Neutrophil (primary cell): ENCODE results near the gene SLC29A1.

Source experiments
- H3K27ac ChIP-seq: fragments of 200-600 bp; sonication (generic); 2 replicates; pipeline ENCODE4 v1.5.1; 2016; ENCODE audit warnings: mild to moderate bottlenecking, moderate library complexity
- H3K27me3 ChIP-seq: fragments of 200-600 bp; sonication (generic); 2 replicates; pipeline ENCODE4 v1.6.0; 2016; ENCODE audit warnings: mild to moderate bottlenecking
- H3K36me3 ChIP-seq: fragments of 200-600 bp; sonication (generic); 2 replicates; pipeline ENCODE4 v1.5.1; 2017
- H3K4me1 ChIP-seq, 2 experiments: fragments of 200-600 bp in 1 of 2; sonication (generic) in 1 of 2; 1 replicate in 1 of 2; 2 replicates in 1 of 2; pipeline versions ENCODE4 v1.5.1 to v1.6.1; 2013 to 2016; ENCODE audit warnings: low read depth in 1 of 2, low read length in 1 of 2, mild to moderate bottlenecking in 1 of 2, moderate library complexity in 1 of 2; ENCODE audit not compliant: control insufficient read depth in 1 of 2, insufficient read depth in 1 of 2
- H3K4me3 ChIP-seq, 2 experiments: fragments of 200-600 bp in 1 of 2; sonication (generic) in 1 of 2; 1 replicate in 1 of 2; 2 replicates in 1 of 2; pipeline ENCODE4 v1.5.1; 2013 to 2016; ENCODE audit warnings: low read depth in 1 of 2, low read length in 1 of 2, mild to moderate bottlenecking in 1 of 2, moderate library complexity in 1 of 2
- H3K9me3 ChIP-seq: fragments of 200-600 bp; sonication (generic); 2 replicates; pipeline ENCODE4 v1.5.1; 2016
- CTCF ChIP-seq: fragments of 200-600 bp; sonication (generic); IDR thresholded peaks from 2 replicates; pipeline ENCODE4 v1.5.1; 2016; ENCODE audit warnings: antibody characterized with exemption

The SLC29A1 gene

GRCh38 chr6:44223319-44224028 is at the start of gene SLC29A1:
Gene SLC29A1 (plus strand): TSS chr6:44223595. CDS start chr6:44227314, 3,719 bp downstream.
- TF ChIP-seq CTCF = peak; percentile 27
- Histone ChIP-seq H3K9me3 (no peaks in the 10 kb centered on the region), H3K36me3 (no peaks in the 10 kb centered on the region), H3K27me3 (peaks cover 12% of the 10 kb centered on the region), H3K4me1 (peaks cover 56 to 64% of the 10 kb centered on the region in 2 experiments), H3K27ac (peak within 1 kb of the TSS; percentile 31), H3K4me3 (peak within 1 kb of the TSS; percentile 34 to 66)

GRCh38 chr6:44176130-44176761 is 47.1 kb upstream of the SLC29A1 start:
- peaks cover 11% of the 10 kb centered on the region for H3K27me3 ChIP-seq
- no peak overlapping the region for H3K27ac ChIP-seq
- H3K4me3 ChIP-seq = no peak overlapping the region
- peaks cover 5 to 9% of the 10 kb centered on the region in 2 experiments for H3K4me1 ChIP-seq
- no peak for TF ChIP-seq CTCF
- no peaks in the 10 kb centered on the region for H3K9me3 ChIP-seq
- H3K36me3 ChIP-seq = no peaks in the 10 kb centered on the region

GRCh38 chr6:44176762-44177509 is 46.5 kb upstream of the SLC29A1 start:
- Histone ChIP-seq H3K4me3 (no peak overlapping the region), H3K4me1 (peaks cover 5 to 9% of the 10 kb centered on the region in 2 experiments), H3K9me3 (no peaks in the 10 kb centered on the region), H3K27me3 (peaks cover 11% of the 10 kb centered on the region), H3K36me3 (no peaks in the 10 kb centered on the region), H3K27ac (no peak overlapping the region)
- no peak for TF ChIP-seq CTCF

- H3K27me3 ChIP-seq = peaks cover 11% of the 10 kb centered on the region
- TF ChIP-seq CTCF = no peak
- H3K27ac ChIP-seq = no peak overlapping the region
- H3K4me3 ChIP-seq = no peak overlapping the region
- no peaks in the 10 kb centered on the region for H3K36me3 ChIP-seq
- H3K9me3 ChIP-seq = no peaks in the 10 kb centered on the region
- H3K4me1 ChIP-seq = peaks cover 5 to 7% of the 10 kb centered on the region in 2 experiments
These were observed 45.5 kb upstream of the SLC29A1 start for GRCh38 chr6:44177691-44178423.

GRCh38 chr6:44178424-44179071 is 44.8 kb upstream of the SLC29A1 start:
- Histone ChIP-seq H3K4me3 (no peak overlapping the region), H3K36me3 (no peaks in the 10 kb centered on the region), H3K27me3 (peaks cover 11% of the 10 kb centered on the region), H3K9me3 (no peaks in the 10 kb centered on the region), H3K27ac (no peak overlapping the region), H3K4me1 (peaks cover 5 to 6% of the 10 kb centered on the region in 2 experiments)
- no peak for TF ChIP-seq CTCF
